Measurements from ENCODE around the gene TNIK.
"Not testable (repeated sequence)": the region's sequence is repeated elsewhere in the genome, so short reads cannot be mapped to it uniquely, and the experiment has no call there.

The TNIK gene

GRCh38 chr3:171250444-171250843 lies 209.8 kb downstream of the TNIK start:
- no peak for DNase-seq

- DNase-seq: no peak
These were observed 211.0 kb downstream of the TNIK start for GRCh38 chr3:171249245-171249644.

GRCh38 chr3:171248426-171249111 lies 211.6 kb downstream of the TNIK start:
- peak in 1 of 5 experiments; percentile 78 for DNase-seq

- DNase-seq: no peak
These were observed 214.1 kb downstream of the TNIK start for GRCh38 chr3:171245796-171246765.

- no peak for DNase-seq
These were observed 217.3 kb downstream of the TNIK start for GRCh38 chr3:171242951-171243350.

GRCh38 chr3:171242170-171242569 lies 218.0 kb downstream of the TNIK start:
- no peak for DNase-seq

- DNase-seq: not testable (repeated sequence)
These were observed 218.6 kb downstream of the TNIK start for GRCh38 chr3:171241655-171242054.

- no peak for DNase-seq
These were observed 219.7 kb downstream of the TNIK start for GRCh38 chr3:171240504-171240835.

- DNase-seq: no peak
These were observed 220.3 kb downstream of the TNIK start for GRCh38 chr3:171239757-171240503.

- no peak for DNase-seq
These were observed 223.2 kb downstream of the TNIK start for GRCh38 chr3:171237009-171237385.

GRCh38 chr3:171236265-171237008 lies 223.8 kb downstream of the TNIK start:
- no peak for DNase-seq

GRCh38 chr3:171234298-171235010 lies 225.8 kb downstream of the TNIK start:
- DNase-seq: no peak

- no peak for DNase-seq
These were observed 228.8 kb downstream of the TNIK start for GRCh38 chr3:171231361-171231760.

- no peak for DNase-seq
These were observed 229.3 kb downstream of the TNIK start for GRCh38 chr3:171230865-171231264.

GRCh38 chr3:171229173-171229572 lies 231.0 kb downstream of the TNIK start:
- no peak for DNase-seq

GRCh38 chr3:171228240-171228639 lies 232.0 kb downstream of the TNIK start:
- DNase-seq: no peak

- DNase-seq: no peak
These were observed 232.4 kb downstream of the TNIK start for GRCh38 chr3:171227828-171228227.

- DNase-seq: no peak
These were observed 232.8 kb downstream of the TNIK start for GRCh38 chr3:171227359-171227758.

GRCh38 chr3:171226794-171227193 lies 233.4 kb downstream of the TNIK start:
- DNase-seq: no peak

GRCh38 chr3:171225708-171226107 lies 234.5 kb downstream of the TNIK start:
- DNase-seq: peak in 1 of 5 experiments; percentile 23

- DNase-seq: peak in 2 of 5 experiments; percentile 13 to 89
These were observed 235.0 kb downstream of the TNIK start for GRCh38 chr3:171225165-171225564.

- DNase-seq: no peak
These were observed 236.8 kb downstream of the TNIK start for GRCh38 chr3:171223396-171223795.
